Thyroid gland (tissue), 4 donors: ENCODE data around the gene C17orf107. TPM values are rescaled to one million over a fixed set of nuclear protein-coding genes. Genes with fewer than 3 reads are reported as not detected.

Source experiments
- DNase-seq, 2 donors: peaks; one replicate each; pipeline ENCODE4 v3.0.0-alpha.2; 2019
- H3K27ac ChIP-seq, 3 donors: fragments of 200-600 bp; sonication (generic); 1 replicate in 2 of 3; 2 replicates in 1 of 3; pipeline ENCODE4 v1.5.1; 2016 to 2019; ENCODE audit warnings: mild to moderate bottlenecking in 1 of 3, moderate library complexity in 1 of 3
- H3K27me3 ChIP-seq: fragments of 200-600 bp; sonication (generic); one replicate; pipeline ENCODE4 v1.5.1; 2019
- H3K36me3 ChIP-seq, 2 donors: fragments of 200-600 bp; sonication (generic); one replicate each; pipeline ENCODE4 v1.5.1; 2016 to 2019
- H3K4me1 ChIP-seq, 2 donors: fragments of 200-600 bp; sonication (generic); one replicate each; pipeline ENCODE4 v1.5.1; 2017 to 2019
- H3K4me3 ChIP-seq, 3 donors: fragments of 200-600 bp; sonication (generic); replicated peaks in 1 of 3; 1 replicate in 2 of 3; 2 replicates in 1 of 3; pipeline ENCODE4 v1.5.1; 2016; ENCODE audit warnings: mild to moderate bottlenecking in 1 of 3
- H3K9me3 ChIP-seq: fragments of 200-600 bp; sonication (generic); one replicate; pipeline ENCODE4 v1.5.1; 2017
- POLR2A ChIP-seq, 2 donors: fragments of 450-650 bp; IDR thresholded peaks; one replicate each; pipeline ENCODE4 v1.6.1; 2017; ENCODE audit warnings: antibody characterized with exemption in 2 of 2, mild to moderate bottlenecking in 2 of 2, moderate library complexity in 1 of 2
- WGBS, 2 donors: methylation state at CpG; one replicate each; pipeline ENCODE4 v1.1.5; 2017; 5-methylcytosine and 5-hydroxymethylcytosine counted together
- intact Hi-C: fragments of 100-400 bp; cut with DNase I; formaldehyde crosslinking; loops from one replicate; pipeline ENCODE4 v1.15.1; 2023
- total RNA-seq, 4 donors: library from RNA; depleted of rRNA; stranded (reverse); fragments of >200 nt; gene quantifications; one replicate each; pipeline ENCODE4 v1.2.3, GENCODE V29; 2016
- TF ChIP-seq, protein P1 (sequence below), 6 experiments: fragments of 200-600 bp in 3 of 6; fragments of 450-650 bp in 3 of 6; sonication (generic) in 3 of 6; IDR thresholded peaks; one replicate each; pipeline ENCODE4 v1.5.1; 2016 to 2019; ENCODE audit warnings: antibody characterized with exemption in 6 of 6, mild to moderate bottlenecking in 2 of 6, inconsistent platforms in 1 of 6, moderate library complexity in 1 of 6

C17orf107 gene
- total RNA-seq, 4 donors from 2014 or later = 0.33 to 1.9 (median 1.3) TPM

DNA sequence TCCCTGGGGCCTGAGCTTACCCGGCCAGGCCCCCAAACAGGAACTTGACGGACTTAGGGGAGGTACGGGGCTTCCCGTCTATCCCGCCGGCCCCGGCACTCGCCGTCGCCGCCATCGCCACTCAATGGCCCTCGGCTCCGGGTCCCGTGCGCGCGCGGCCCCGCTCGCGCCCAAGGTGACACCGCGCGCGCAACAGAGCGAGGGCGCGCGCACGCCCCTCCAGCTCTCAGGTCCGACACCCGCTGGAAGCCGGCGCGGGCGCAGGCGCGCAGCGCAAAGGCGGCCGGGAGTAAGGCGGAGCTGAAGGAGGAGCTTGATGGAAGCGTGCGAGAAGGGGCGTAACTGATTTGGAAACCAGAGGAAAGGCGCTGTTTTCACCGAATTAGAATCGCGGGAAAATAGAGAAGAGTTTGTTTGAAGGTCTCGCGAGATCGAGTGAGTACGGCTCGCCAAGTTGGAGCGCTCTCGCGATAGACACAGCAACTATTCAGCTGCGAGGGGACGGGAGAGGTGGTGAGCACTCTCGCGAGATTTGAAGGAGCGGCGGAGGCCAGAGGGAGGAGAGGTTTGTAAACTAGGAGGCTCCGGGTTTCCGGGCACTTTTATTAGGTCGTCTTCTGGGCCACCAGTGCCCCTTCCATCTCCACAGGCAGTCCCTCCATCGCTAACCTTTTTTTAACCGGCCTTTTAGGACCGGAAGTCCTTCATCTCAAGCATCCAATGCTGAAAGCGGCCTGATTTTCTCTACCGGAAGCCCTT lies 40.6 kb downstream of the C17orf107 start, which contains the start of the genes RNF167 and SLC25A11:
Gene RNF167 (plus strand): TSS at position 473 of the 759 bp plus-strand sequence. CDS start 642 bp downstream, outside the sequence.
Gene SLC25A11 (minus strand): TSS at position 251 of the 759 bp plus-strand sequence. CDS start 136 bp downstream, at position 115.
- H3K27me3 ChIP-seq = no peaks in the 10 kb centered on the region
- H3K9me3 ChIP-seq = no peaks in the 10 kb centered on the region
- TF ChIP-seq, protein P1, sequence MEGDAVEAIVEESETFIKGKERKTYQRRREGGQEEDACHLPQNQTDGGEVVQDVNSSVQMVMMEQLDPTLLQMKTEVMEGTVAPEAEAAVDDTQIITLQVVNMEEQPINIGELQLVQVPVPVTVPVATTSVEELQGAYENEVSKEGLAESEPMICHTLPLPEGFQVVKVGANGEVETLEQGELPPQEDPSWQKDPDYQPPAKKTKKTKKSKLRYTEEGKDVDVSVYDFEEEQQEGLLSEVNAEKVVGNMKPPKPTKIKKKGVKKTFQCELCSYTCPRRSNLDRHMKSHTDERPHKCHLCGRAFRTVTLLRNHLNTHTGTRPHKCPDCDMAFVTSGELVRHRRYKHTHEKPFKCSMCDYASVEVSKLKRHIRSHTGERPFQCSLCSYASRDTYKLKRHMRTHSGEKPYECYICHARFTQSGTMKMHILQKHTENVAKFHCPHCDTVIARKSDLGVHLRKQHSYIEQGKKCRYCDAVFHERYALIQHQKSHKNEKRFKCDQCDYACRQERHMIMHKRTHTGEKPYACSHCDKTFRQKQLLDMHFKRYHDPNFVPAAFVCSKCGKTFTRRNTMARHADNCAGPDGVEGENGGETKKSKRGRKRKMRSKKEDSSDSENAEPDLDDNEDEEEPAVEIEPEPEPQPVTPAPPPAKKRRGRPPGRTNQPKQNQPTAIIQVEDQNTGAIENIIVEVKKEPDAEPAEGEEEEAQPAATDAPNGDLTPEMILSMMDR (IDR thresholded peaks at IDR 0.05) = no peak
- peak in 1 of 2 donors; percentile 79 for TF ChIP-seq POLR2A (IDR thresholded peaks at IDR 0.05)
- H3K4me1 ChIP-seq = peaks cover 17 to 27% of the 10 kb centered on the region in 2 donors
- peak within 1 kb of the TSS; percentile 91 to 97 (median 95) for H3K27ac ChIP-seq
- DNase-seq = peak; percentile 95 to 97
- intact Hi-C loops = loop anchor here (5.0 kb wide), 1 partner anchor 42 kb away; no protein-coding TSS in a partner anchor
- WGBS, 2 donors = 0% methylated on average over 36 to 42 of the region's 72 CpGs
- peak within 1 kb of the TSS; percentile 34 to 89 (median 69) for H3K4me3 ChIP-seq
- H3K36me3 ChIP-seq = peaks cover 16 to 20% of the 10 kb centered on the region in 2 donors

DNA sequence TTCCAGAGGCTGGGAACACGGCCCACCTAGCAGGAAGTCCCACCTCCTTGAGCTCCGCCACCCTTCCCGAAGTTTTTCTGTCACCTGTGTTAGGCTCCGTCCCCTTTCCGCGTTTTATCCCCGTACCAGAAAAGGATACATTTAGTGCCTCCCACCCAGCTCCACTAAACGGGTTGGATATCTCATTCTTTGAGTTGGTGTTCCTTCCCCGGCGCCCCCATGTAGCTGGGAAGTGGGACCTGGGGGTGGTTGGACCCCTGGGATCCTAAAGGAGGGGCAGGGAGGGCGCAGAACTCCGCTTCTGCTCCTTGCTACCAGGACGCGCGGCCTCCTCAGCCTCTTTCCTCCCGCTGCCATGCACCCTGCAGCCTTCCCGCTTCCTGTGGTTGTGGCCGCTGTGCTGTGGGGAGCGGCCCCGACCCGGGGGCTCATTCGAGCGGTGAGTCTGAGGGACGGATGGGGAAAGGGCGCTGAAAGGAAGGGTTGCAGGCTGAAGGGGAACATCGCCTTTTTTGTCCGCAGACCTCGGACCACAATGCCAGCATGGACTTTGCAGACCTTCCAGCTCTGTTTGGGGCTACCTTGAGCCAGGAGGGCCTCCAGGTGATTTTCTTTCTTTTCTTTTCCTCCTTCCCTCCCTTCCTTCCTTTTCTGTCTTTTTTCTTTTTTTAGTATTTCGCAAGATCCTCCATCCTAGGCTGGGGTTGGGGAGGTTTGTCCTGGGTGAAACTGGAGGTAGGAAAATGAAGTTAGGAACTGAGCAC lies 41.4 kb downstream of the C17orf107 start:
- WGBS, 2 donors = 2% methylated on average over 18 to 29 of the region's 29 CpGs

DNA sequence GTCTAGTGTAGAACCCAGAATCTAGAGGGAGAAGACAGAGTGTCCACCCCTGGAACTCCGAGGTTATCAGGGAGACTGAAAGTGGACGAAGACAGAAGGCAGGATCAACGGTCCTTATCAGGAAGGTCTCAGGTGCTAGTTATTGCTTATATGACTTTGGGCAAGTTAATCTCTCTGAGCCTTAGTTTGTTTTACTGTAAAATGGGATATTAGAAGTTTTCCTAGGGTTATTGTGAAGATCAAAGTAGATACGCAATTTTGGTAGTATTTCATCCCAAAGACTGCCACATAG lies 41.9 kb downstream of the C17orf107 start:
- DNase-seq = no peak
- no peak for TF ChIP-seq POLR2A (IDR thresholded peaks at IDR 0.05)
- TF ChIP-seq, protein P1 (IDR thresholded peaks at IDR 0.05) = no peak
- Histone ChIP-seq H3K4me3 (peak overlapping the region in 1 of 3 donors; percentile 89), H3K27ac (peak overlapping the region in 1 of 3 donors; percentile 95), H3K36me3 (peaks cover 16 to 22% of the 10 kb centered on the region in 2 donors), H3K9me3 (no peaks in the 10 kb centered on the region), H3K4me1 (peaks cover 17 to 40% of the 10 kb centered on the region in 2 donors), H3K27me3 (no peaks in the 10 kb centered on the region)
- intact Hi-C loops = no loop called here
- 48 to 54% methylated on average over 4 of the region's 4 CpGs for WGBS, 2 donors

More for the DNA sequence above, 41.4 kb downstream of the C17orf107 start:
- DNase-seq = peak; percentile 84 to 86
- no peaks in the 10 kb centered on the region for H3K9me3 ChIP-seq
- no peaks in the 10 kb centered on the region for H3K27me3 ChIP-seq
- H3K4me3 ChIP-seq = peak overlapping the region; percentile 34 to 89 (median 69)
- H3K27ac ChIP-seq = peak overlapping the region; percentile 91 to 97 (median 95)
- H3K4me1 ChIP-seq = peaks cover 17 to 35% of the 10 kb centered on the region in 2 donors
- H3K36me3 ChIP-seq = peaks cover 16 to 20% of the 10 kb centered on the region in 2 donors
- intact Hi-C loops = no loop called here
- TF ChIP-seq, protein P1 (IDR thresholded peaks at IDR 0.05) = no peak
- TF ChIP-seq POLR2A (IDR thresholded peaks at IDR 0.05) = no peak

DNA sequence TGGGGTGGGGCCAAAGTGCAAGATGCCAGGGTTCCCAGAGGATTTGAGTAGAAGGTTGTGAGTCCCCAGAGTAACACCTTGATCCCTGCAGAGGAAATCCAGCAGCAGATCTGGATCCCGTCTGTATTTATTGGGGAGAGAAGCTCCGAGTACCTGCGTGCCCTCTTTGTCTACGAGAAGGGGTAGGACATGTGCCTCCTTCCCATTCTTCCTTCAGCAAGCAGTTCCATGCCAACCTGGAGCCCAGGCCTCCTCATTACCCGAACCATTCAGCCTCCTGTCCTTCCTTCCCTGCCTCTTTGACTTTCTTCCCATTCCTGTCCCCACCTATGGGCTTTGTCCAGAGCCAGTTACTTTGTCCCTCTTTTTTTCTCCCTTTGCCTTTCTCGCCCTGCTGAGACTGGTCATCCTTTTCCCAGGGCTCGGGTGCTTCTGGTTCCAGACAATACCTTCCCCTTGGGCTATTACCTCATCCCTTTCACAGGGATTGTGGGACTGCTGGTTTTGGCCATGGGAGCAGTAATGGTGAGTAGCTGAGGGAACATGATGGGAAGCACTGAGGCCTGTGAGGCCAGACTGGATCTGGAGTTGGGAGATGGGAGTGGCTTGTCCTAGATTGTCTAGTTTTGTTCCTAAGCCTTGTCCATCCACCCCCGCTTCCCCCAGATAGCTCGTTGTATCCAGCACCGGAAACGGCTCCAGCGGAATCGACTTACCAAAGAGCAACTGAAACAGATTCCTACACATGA lies 43.6 kb downstream of the C17orf107 start:
- intact Hi-C loops = no loop called here
- 83 to 86% methylated on average over 13 of the region's 13 CpGs for WGBS, 2 donors
- Histone ChIP-seq H3K9me3 (no peaks in the 10 kb centered on the region), H3K4me1 (peaks cover 24 to 46% of the 10 kb centered on the region in 2 donors), H3K4me3 (no peak overlapping the region), H3K27me3 (no peaks in the 10 kb centered on the region), H3K36me3 (peaks cover 9 to 10% of the 10 kb centered on the region in 2 donors), H3K27ac (no peak overlapping the region)
- TF ChIP-seq, protein P1 (IDR thresholded peaks at IDR 0.05) = no peak
- TF ChIP-seq POLR2A (IDR thresholded peaks at IDR 0.05) = no peak
- DNase-seq = no peak
